GM12878 (cell line): ENCODE data around the gene NIPAL4.

Experiments
- CEBPB ChIP-seq, 2 experiments: fragments of 150-350 bp in 1 of 2; IDR thresholded peaks; 2 replicates each; pipeline ENCODE4 v1.6.1; 2012 to 2014; ENCODE audit warnings: low read depth in 2 of 2, low read length in 2 of 2, borderline replicate concordance in 1 of 2, inconsistent platforms in 1 of 2
- CTCF ChIP-seq, 3 experiments: IDR thresholded peaks in 2 of 3; conservative IDR thresholded peaks in 1 of 3; 2 replicates each; pipeline ENCODE4 v1.5.1; 2011; ENCODE audit warnings: low read depth in 3 of 3, low read length in 3 of 3, mild to moderate bottlenecking in 3 of 3, control low read depth in 2 of 3, moderate library complexity in 2 of 3, inconsistent platforms in 1 of 3, mixed read lengths in 1 of 3; ENCODE audit not compliant: control insufficient read depth in 2 of 3, insufficient read depth in 1 of 3; ENCODE audit errors: extremely low read depth in 1 of 3
- ZNF274 ChIP-seq: IDR thresholded peaks from one replicate; pipeline ENCODE4 v1.8.0; 2011; ENCODE audit not compliant: insufficient read length, insufficient read depth

DNA sequence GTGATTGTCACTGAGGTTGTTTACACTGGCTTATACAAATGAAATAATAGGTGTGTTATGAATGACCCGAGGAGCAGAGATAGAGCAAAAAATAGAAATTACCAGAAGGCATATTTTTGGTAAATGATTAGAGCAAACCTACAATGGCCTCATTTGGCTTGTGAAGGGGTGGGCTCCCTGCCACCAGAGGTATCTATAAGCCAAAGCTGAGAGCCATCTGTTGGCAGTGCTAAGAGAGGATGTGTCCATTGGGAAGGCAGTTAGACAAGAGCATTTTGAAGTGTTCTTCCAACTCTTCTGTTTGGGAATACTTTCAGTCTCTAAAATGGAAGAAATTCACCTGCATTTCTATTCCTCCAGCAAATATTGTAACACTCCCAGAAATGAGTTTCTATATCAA, 10.6 kb downstream of the NIPAL4 start:
- TF ChIP-seq ZNF274 (no peak), CEBPB (IDR thresholded peaks at IDR 0.05; ENCODE audit: borderline replicate concordance in 1 of 2, low read depth in 2 of 2, low read length in 2 of 2) (no peak), CTCF (IDR thresholded peaks at IDR 0.05 in 2 of 3, conservative IDR thresholded peaks at IDR 0.05 in 1 of 3; ENCODE audit: control insufficient read depth in 2 of 3, extremely low read depth in 1 of 3, insufficient read depth in 1 of 3, low read depth in 3 of 3, low read length in 3 of 3) (no peak)
